Caco-2 (cell line): ENCODE data around the gene PER3. TPM values are rescaled to one million over a fixed set of nuclear protein-coding genes. Genes with fewer than 3 reads are reported as not detected.

ENCODE experiments used
- BruUV-seq: library from RNA; stranded (reverse); fragments of 400-500 nt; replicated peaks from 2 replicates; lab custom pipeline; 2021; lab: Mats Ljungman, UMichigan
- CTCF ChIA-PET: fragments of 300-600 bp; sonication (Branson Sonifier 250); formaldehyde crosslinking; loops from one replicate; lab custom pipeline; 2022; ENCODE audit warnings: antibody characterized with exemption; lab: Charles Lee
- POLR2A ChIA-PET: fragments of 300-600 bp; sonication (Branson Sonifier 250); formaldehyde crosslinking; loops from one replicate; lab custom pipeline; 2022; ENCODE audit warnings: antibody characterized with exemption; lab: Charles Lee
- DNase-seq, 2 experiments: peaks; one replicate each; pipeline versions ENCODE4 v3.0.0 to v3.0.0-alpha.2; 2020 to 2022
- H3K27me3 ChIP-seq: replicated peaks from 2 replicates; pipeline ENCODE4 v1.6.0; 2011; ENCODE audit warnings: low read length; ENCODE audit not compliant: control insufficient read depth, insufficient read depth
- H3K36me3 ChIP-seq: 2 replicates; pipeline ENCODE4 v1.5.1; 2011; ENCODE audit warnings: low read length; ENCODE audit not compliant: control insufficient read depth, insufficient read depth
- H3K4me1 ChIP-seq: fragments of 250-450 bp; sonication (Bioruptor Pico); 2 replicates; pipeline ENCODE4 v1.5.1; 2020; ENCODE audit warnings: mild to moderate bottlenecking
- H3K4me3 ChIP-seq: 2 replicates; pipeline ENCODE4 v1.5.1; 2011; ENCODE audit warnings: low read depth, mild to moderate bottlenecking, control low read depth, low read length
- H3K9me3 ChIP-seq: fragments of 250-450 bp; sonication (Bioruptor Pico); 2 replicates; pipeline ENCODE4 v1.5.1; 2020; ENCODE audit warnings: mild to moderate bottlenecking, moderate library complexity
- H3K27ac Mint-ChIP-seq: one replicate; pipeline ENCODE4 v1.8.0; 2022; ENCODE audit warnings: mixed read lengths; ENCODE audit not compliant: unreplicated experiment
- H3K27me3 Mint-ChIP-seq: one replicate; pipeline ENCODE4 v1.8.0; 2022; ENCODE audit warnings: mixed read lengths; ENCODE audit not compliant: insufficient read depth, unreplicated experiment
- H3K36me3 Mint-ChIP-seq: one replicate; pipeline ENCODE4 v1.8.0; 2022; ENCODE audit warnings: mild to moderate bottlenecking, mixed read lengths; ENCODE audit not compliant: insufficient read depth, unreplicated experiment
- H3K4me1 Mint-ChIP-seq: one replicate; pipeline ENCODE4 v1.8.0; 2022; ENCODE audit warnings: low read depth, mixed read lengths; ENCODE audit not compliant: unreplicated experiment
- H3K4me3 Mint-ChIP-seq: one replicate; pipeline ENCODE4 v1.8.0; 2022; ENCODE audit warnings: mild to moderate bottlenecking, moderate library complexity, mixed read lengths; ENCODE audit not compliant: unreplicated experiment
- H3K9me3 Mint-ChIP-seq: one replicate; pipeline ENCODE4 v1.8.0; 2022; ENCODE audit warnings: mixed read lengths; ENCODE audit not compliant: unreplicated experiment
- intact Hi-C: fragments of 100-400 bp; cut with micrococcal nuclease; formaldehyde crosslinking; loops from one replicate; pipeline ENCODE4 v1.10.0; 2022; ENCODE audit not compliant: unreplicated experiment
- total RNA-seq: library from RNA; stranded (reverse); gene quantifications from 2 replicates; pipeline ENCODE4 v1.2.3, GENCODE V29; 2022
- TF ChIP-seq, protein P1 (sequence below), 2 experiments: fragments of 200-600 bp in 1 of 2; IDR thresholded peaks; 1 replicate in 1 of 2; 2 replicates in 1 of 2; pipeline versions ENCODE4 v1.5.1 to v1.8.0; 2011 to 2022; ENCODE audit warnings: antibody characterized with exemption in 1 of 2, control low read depth in 1 of 2, inconsistent platforms in 1 of 2, low read depth in 1 of 2, low read length in 1 of 2, mild to moderate bottlenecking in 1 of 2, moderate library complexity in 1 of 2; ENCODE audit not compliant: insufficient read depth in 1 of 2, severe bottlenecking in 1 of 2, unreplicated experiment in 1 of 2

Gene PER3
- total RNA-seq, 1 experiment from 2014 or later: 27.4 TPM

GRCh38 chr1:7749126-7749525, 35.0 kb upstream of the PER3 start:
- intact Hi-C loops: no loop called here
- Mint-ChIP-seq H3K27me3 (no peaks in the 10 kb centered on the region), H3K27ac (no peak overlapping the region), H3K36me3 (no peaks in the 10 kb centered on the region), H3K4me3 (no peak overlapping the region), H3K4me1 (peaks cover 7% of the 10 kb centered on the region), H3K9me3 (no peaks in the 10 kb centered on the region)
- TF ChIP-seq, protein P1, sequence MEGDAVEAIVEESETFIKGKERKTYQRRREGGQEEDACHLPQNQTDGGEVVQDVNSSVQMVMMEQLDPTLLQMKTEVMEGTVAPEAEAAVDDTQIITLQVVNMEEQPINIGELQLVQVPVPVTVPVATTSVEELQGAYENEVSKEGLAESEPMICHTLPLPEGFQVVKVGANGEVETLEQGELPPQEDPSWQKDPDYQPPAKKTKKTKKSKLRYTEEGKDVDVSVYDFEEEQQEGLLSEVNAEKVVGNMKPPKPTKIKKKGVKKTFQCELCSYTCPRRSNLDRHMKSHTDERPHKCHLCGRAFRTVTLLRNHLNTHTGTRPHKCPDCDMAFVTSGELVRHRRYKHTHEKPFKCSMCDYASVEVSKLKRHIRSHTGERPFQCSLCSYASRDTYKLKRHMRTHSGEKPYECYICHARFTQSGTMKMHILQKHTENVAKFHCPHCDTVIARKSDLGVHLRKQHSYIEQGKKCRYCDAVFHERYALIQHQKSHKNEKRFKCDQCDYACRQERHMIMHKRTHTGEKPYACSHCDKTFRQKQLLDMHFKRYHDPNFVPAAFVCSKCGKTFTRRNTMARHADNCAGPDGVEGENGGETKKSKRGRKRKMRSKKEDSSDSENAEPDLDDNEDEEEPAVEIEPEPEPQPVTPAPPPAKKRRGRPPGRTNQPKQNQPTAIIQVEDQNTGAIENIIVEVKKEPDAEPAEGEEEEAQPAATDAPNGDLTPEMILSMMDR (IDR thresholded peaks at IDR 0.05; ENCODE audit: insufficient read depth in 1 of 2, low read depth in 1 of 2, low read length in 1 of 2, severe bottlenecking in 1 of 2, unreplicated experiment in 1 of 2): no peak
- no TSS peak for BruUV-seq
- ChIA-PET POLR2A (no interaction called here), CTCF (interaction anchor here (7.4 kb wide), 1 partner anchor 81 kb away, joined by 200 read pairs; no protein-coding TSS in a partner anchor)
- Histone ChIP-seq H3K4me1 (no peaks in the 10 kb centered on the region), H3K27me3 (no peaks in the 10 kb centered on the region), H3K36me3 (no peaks in the 10 kb centered on the region), H3K4me3 (no peak overlapping the region), H3K9me3 (no peaks in the 10 kb centered on the region)
- no peak for DNase-seq

- CTCF ChIA-PET: interaction anchor here (2.3 to 7.4 kb wide), 2 partner anchors 70 to 83 kb away, joined by 17 to 200 read pairs; no protein-coding TSS in a partner anchor
- Histone ChIP-seq H3K27me3 (no peaks in the 10 kb centered on the region), H3K36me3 (no peaks in the 10 kb centered on the region), H3K9me3 (no peaks in the 10 kb centered on the region), H3K4me3 (no peak overlapping the region), H3K4me1 (no peaks in the 10 kb centered on the region)
- Mint-ChIP-seq H3K4me3 (no peak overlapping the region), H3K4me1 (peaks cover 7% of the 10 kb centered on the region), H3K9me3 (no peaks in the 10 kb centered on the region), H3K36me3 (no peaks in the 10 kb centered on the region), H3K27ac (no peak overlapping the region), H3K27me3 (no peaks in the 10 kb centered on the region)
- intact Hi-C loops: no loop called here
- BruUV-seq: no TSS peak
- POLR2A ChIA-PET: no interaction called here
- DNase-seq: no peak
- TF ChIP-seq, protein P1 (IDR thresholded peaks at IDR 0.05; ENCODE audit: insufficient read depth in 1 of 2, low read depth in 1 of 2, low read length in 1 of 2, severe bottlenecking in 1 of 2, unreplicated experiment in 1 of 2): no peak
Observed at GRCh38 chr1:7751174-7751573, 32.9 kb upstream of the PER3 start.

DNA sequence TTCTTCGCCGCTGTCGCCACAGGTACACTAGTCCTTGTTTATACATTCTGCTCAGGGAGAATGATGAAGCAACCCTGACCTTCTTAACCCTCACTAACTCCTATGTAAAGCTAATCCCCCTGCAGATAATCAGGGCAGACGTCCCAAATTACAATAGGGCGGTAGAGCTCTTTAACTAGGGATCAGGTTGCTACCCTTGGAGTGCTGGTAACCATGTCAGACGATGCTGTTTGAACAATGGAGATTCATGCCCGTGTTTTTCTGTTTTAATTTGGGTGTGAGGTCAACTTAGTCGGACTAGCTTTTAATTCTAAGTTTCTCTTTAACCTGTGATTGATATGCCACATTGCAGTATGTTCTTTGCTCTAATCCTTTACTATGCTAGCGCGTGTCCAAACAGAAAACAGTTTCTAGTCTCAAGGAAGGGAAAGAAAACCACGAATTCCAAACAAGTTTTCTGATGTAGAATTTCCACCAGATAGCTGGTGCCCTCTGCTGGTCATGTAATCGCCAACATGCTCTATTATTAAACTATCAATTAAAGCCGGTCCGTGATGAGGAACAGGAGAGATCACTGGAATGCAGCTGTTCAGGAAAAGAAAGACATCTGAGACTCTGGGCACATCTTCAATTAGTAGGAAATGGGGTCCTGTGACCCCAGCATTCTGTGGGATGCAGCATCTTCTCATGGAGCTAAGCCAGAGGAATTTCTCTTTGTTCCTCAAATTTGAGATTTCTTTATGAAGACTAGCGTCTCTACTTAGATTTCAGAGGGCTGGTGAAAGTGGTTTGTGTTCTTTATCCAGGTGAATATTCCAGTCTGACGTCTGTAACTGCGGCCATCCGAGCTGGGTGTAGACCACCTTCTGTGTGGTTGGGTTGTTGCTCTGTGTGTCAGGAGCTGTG, 31.3 kb upstream of the PER3 start:
- Mint-ChIP-seq H3K9me3 (no peaks in the 10 kb centered on the region), H3K4me3 (peak overlapping the region; percentile 57), H3K27ac (no peak overlapping the region), H3K4me1 (peaks cover 7% of the 10 kb centered on the region), H3K27me3 (no peaks in the 10 kb centered on the region), H3K36me3 (no peaks in the 10 kb centered on the region)
- no peaks in the 10 kb centered on the region for H3K27me3 ChIP-seq
- peak overlapping the region; percentile 21; the same call in 1 of the 2 replicates for H3K4me3 ChIP-seq
- no peaks in the 10 kb centered on the region for H3K9me3 ChIP-seq
- CTCF ChIA-PET: interaction anchor here (0.5 to 7.4 kb wide), 15 partner anchors 9 to 541 kb away, joined by 3 to 200 read pairs (median 3); partner anchors contain the start of gene PER3
- H3K36me3 ChIP-seq: no peaks in the 10 kb centered on the region
- BruUV-seq: no TSS peak
- TF ChIP-seq, protein P1 (IDR thresholded peaks at IDR 0.05; ENCODE audit: insufficient read depth in 1 of 2, low read depth in 1 of 2, low read length in 1 of 2, severe bottlenecking in 1 of 2, unreplicated experiment in 1 of 2): peak; percentile 65 to 75
- no peaks in the 10 kb centered on the region for H3K4me1 ChIP-seq
- POLR2A ChIA-PET: interaction anchor here (0.6 to 1.1 kb wide), 3 partner anchors 49 to 207 kb away, joined by 3 read pairs; no protein-coding TSS in a partner anchor
- DNase-seq: peak; percentile 43 to 62
- intact Hi-C loops: loop anchor here (1.0 kb wide), 1 partner anchor 85 kb away; no protein-coding TSS in a partner anchor
